HG03159 (cell line): ENCODE data around the gene ATRAID.

Source experiments
- ATAC-seq: cut with Tn5 transposase; IDR thresholded peaks from one replicate; pipeline ENCODE4 v1.9.1; 2021; ENCODE audit warnings: mild to moderate bottlenecking, moderate library complexity; ENCODE audit not compliant: unreplicated experiment

Gene ATRAID

GRCh38 chr2:27217173-27218121 lies 5.6 kb downstream of the ATRAID start, which contains the start of gene CAD:
Gene CAD (plus strand): TSS chr2:27217369. CDS start chr2:27217552, 183 bp downstream.
- ATAC-seq: peak; percentile 77

- ATAC-seq: no peak
These were observed 6.8 kb downstream of the ATRAID start for GRCh38 chr2:27218614-27219013.

GRCh38 chr2:27219091-27219490 lies 7.2 kb downstream of the ATRAID start:
- no peak for ATAC-seq

- ATAC-seq: no peak
These were observed 8.2 kb downstream of the ATRAID start for GRCh38 chr2:27220091-27220490.

- no peak for ATAC-seq
These were observed 9.3 kb downstream of the ATRAID start for GRCh38 chr2:27221166-27221565.

- ATAC-seq: no peak
These were observed 10.6 kb downstream of the ATRAID start for GRCh38 chr2:27222407-27222806.

- no peak for ATAC-seq
These were observed 11.6 kb downstream of the ATRAID start for GRCh38 chr2:27223416-27223815.

- no peak for ATAC-seq
These were observed 13.7 kb downstream of the ATRAID start for GRCh38 chr2:27225526-27225925.

- no peak for ATAC-seq
These were observed 15.7 kb downstream of the ATRAID start for GRCh38 chr2:27227501-27227900.

- ATAC-seq: no peak
These were observed 20.1 kb downstream of the ATRAID start for GRCh38 chr2:27231921-27232320.

GRCh38 chr2:27233341-27233740 lies 21.5 kb downstream of the ATRAID start:
- ATAC-seq: no peak

- ATAC-seq: no peak
These were observed 24.3 kb downstream of the ATRAID start for GRCh38 chr2:27236136-27236535.

- ATAC-seq: no peak
These were observed 24.8 kb downstream of the ATRAID start for GRCh38 chr2:27236626-27237025.

GRCh38 chr2:27237341-27237945 lies 25.6 kb downstream of the ATRAID start:
- no peak for ATAC-seq

GRCh38 chr2:27238976-27239375 lies 27.1 kb downstream of the ATRAID start:
- ATAC-seq: no peak

- no peak for ATAC-seq
These were observed 28.6 kb downstream of the ATRAID start for GRCh38 chr2:27240406-27240805.

GRCh38 chr2:27241761-27242613 lies 30.1 kb downstream of the ATRAID start:
- ATAC-seq: no peak

GRCh38 chr2:27242614-27242951 lies 30.7 kb downstream of the ATRAID start:
- ATAC-seq: no peak

GRCh38 chr2:27243391-27244130 lies 31.7 kb downstream of the ATRAID start:
- ATAC-seq: no peak

GRCh38 chr2:27245116-27245515 lies 33.3 kb downstream of the ATRAID start:
- no peak for ATAC-seq

GRCh38 chr2:27245626-27246025 lies 33.8 kb downstream of the ATRAID start:
- no peak for ATAC-seq
